GM12878 (cell line): ENCODE measurements around the gene DDX19B. TPM values are rescaled to one million over a fixed set of nuclear protein-coding genes. Genes with fewer than 3 reads are reported as not detected.

Experiments used
- ATAC-seq: fragments of 200-7000 bp; cut with Tn5 transposase; 3 replicates; pipeline ENCODE4 v1.9.1; 2020; ENCODE audit warnings: mild to moderate bottlenecking, moderate library complexity
- BruUV-seq: library from RNA; stranded (reverse); fragments of 400-500 nt; replicated peaks from 2 replicates; lab custom pipeline; 2021; lab: Mats Ljungman, UMichigan
- CTCF ChIA-PET: fragments of 300-600 bp; sonication (Branson Sonifier 250); formaldehyde crosslinking; extraction: SDS; loops from one replicate; lab custom pipeline; 2021; ENCODE audit warnings: inconsistent platforms; lab: Yijun Ruan, JAX
- POLR2A ChIA-PET: fragments of 350-600 bp; formaldehyde crosslinking; extraction: SDS; loops from one replicate; lab custom pipeline; 2021; ENCODE audit warnings: inconsistent platforms; lab: Charles Lee
- RAD21 ChIA-PET: fragments of 300-600 bp; sonication (Branson Sonifier 250); formaldehyde crosslinking; loops from one replicate; lab custom pipeline; 2023; ENCODE audit warnings: antibody characterized with exemption; ENCODE audit not compliant: unreplicated experiment; lab: Charles Lee
- SMC1A ChIA-PET: fragments of 300-600 bp; sonication (Branson Sonifier 250); formaldehyde crosslinking; loops from one replicate; lab custom pipeline; 2023; ENCODE audit not compliant: unreplicated experiment, uncharacterized antibody; lab: Charles Lee
- DNase-seq: peaks from one replicate; pipeline ENCODE4 v3.0.0-alpha.2; 2011; ENCODE audit warnings: low read depth, low spot score
- FAIRE-seq: peaks from 3 replicates; lab custom pipeline; 2011; peaks lifted over from hg19 to GRCh38; lab: Jason Lieb, UNC
- H2AFZ ChIP-seq: 2 replicates; pipeline ENCODE4 v1.6.0; 2011; ENCODE audit warnings: low read depth, low read length, control low read depth; ENCODE audit not compliant: control insufficient read depth
- H3K27ac ChIP-seq: 2 replicates; pipeline ENCODE4 v1.5.1; 2011; ENCODE audit warnings: control low read depth; ENCODE audit not compliant: control insufficient read depth, insufficient read depth
- H3K27me3 ChIP-seq, 2 experiments: replicated peaks in 1 of 2; 2 replicates each; pipeline versions ENCODE4 v1.6.0 to v1.6.1; 2011; ENCODE audit warnings: low read length in 1 of 2; ENCODE audit not compliant: control insufficient read depth in 2 of 2, insufficient read depth in 2 of 2
- H3K36me3 ChIP-seq, 2 experiments: 2 replicates each; pipeline ENCODE4 v1.5.1; 2011; ENCODE audit warnings: low read length in 1 of 2; ENCODE audit not compliant: control insufficient read depth in 2 of 2, insufficient read depth in 2 of 2
- H3K4me1 ChIP-seq: 2 replicates; pipeline ENCODE4 v1.6.1; 2011; ENCODE audit warnings: mild to moderate bottlenecking, low read length, moderate library complexity, mixed read lengths; ENCODE audit not compliant: control insufficient read depth, insufficient read depth
- H3K4me2 ChIP-seq: 2 replicates; pipeline ENCODE4 v1.6.0; 2011; ENCODE audit warnings: control low read depth; ENCODE audit not compliant: control insufficient read depth, insufficient read depth
- H3K4me3 ChIP-seq: fragments of 200-600 bp; sonication (generic); 2 replicates; pipeline ENCODE4 v1.5.1; 2016
- H3K79me2 ChIP-seq: 2 replicates; pipeline ENCODE4 v1.6.0; 2011; ENCODE audit warnings: low read length; ENCODE audit not compliant: control insufficient read depth, insufficient read depth
- H3K9ac ChIP-seq: 2 replicates; pipeline ENCODE4 v1.8.0; 2011; ENCODE audit warnings: low read length, control low read depth, mixed read lengths; ENCODE audit not compliant: control insufficient read depth, insufficient read depth
- H3K9me3 ChIP-seq: replicated peaks from 3 replicates; pipeline ENCODE4 v1.5.1; 2011; ENCODE audit warnings: mild to moderate bottlenecking, low read length; ENCODE audit not compliant: control insufficient read depth, insufficient read depth
- H4K20me1 ChIP-seq: 2 replicates; pipeline ENCODE4 v1.6.0; 2011; ENCODE audit not compliant: control insufficient read depth, insufficient read depth
- BACH1 ChIP-seq: fragments of 450-650 bp; IDR thresholded peaks from 2 replicates; pipeline ENCODE4 v1.6.1; 2017; ENCODE audit warnings: mild to moderate bottlenecking, borderline replicate concordance
- CBX5 ChIP-seq: sonication (generic); IDR thresholded peaks from 2 replicates; pipeline ENCODE4 v1.6.1; 2016; ENCODE audit warnings: low read depth, moderate library complexity, mild to moderate bottlenecking, inconsistent platforms
- EZH2 ChIP-seq: IDR thresholded peaks from 2 replicates; pipeline ENCODE4 v1.6.1; 2012; ENCODE audit warnings: low read depth, mild to moderate bottlenecking, control low read depth, inconsistent platforms, low read length, borderline replicate concordance; ENCODE audit not compliant: control insufficient read depth
- NR2C2 ChIP-seq: IDR thresholded peaks from 2 replicates; pipeline ENCODE4 v1.6.1; 2011; ENCODE audit warnings: borderline replicate concordance, low read depth; ENCODE audit not compliant: control insufficient read depth, insufficient read length
- RELB ChIP-seq: fragments of 450-650 bp; IDR thresholded peaks from 2 replicates; pipeline ENCODE4 v1.6.1; 2017; ENCODE audit warnings: low read depth, mild to moderate bottlenecking, moderate library complexity
- ZBED1 ChIP-seq: IDR thresholded peaks from 2 replicates; pipeline ENCODE4 v1.6.1; 2016; ENCODE audit warnings: borderline replicate concordance
- WGBS: methylation state at CpG from one replicate; pipeline ENCODE4 v1.1.6; 2016; ENCODE audit warnings: low lambda C conversion rate; ENCODE audit not compliant: insufficient replicate concordance, insufficient coverage; ENCODE audit errors: missing lambda C conversion rate; 5-methylcytosine and 5-hydroxymethylcytosine counted together
- in situ Hi-C: fragments of 300-500 bp; cut with MboI; formaldehyde crosslinking; loops from 9 replicates; pipeline ENCODE4 v1.14.3; 2018; ENCODE audit warnings: mixed read lengths
- intact Hi-C: fragments of 100-400 bp; cut with micrococcal nuclease; formaldehyde crosslinking; loops from one replicate; pipeline ENCODE4 v1.14.2; 2022; ENCODE audit not compliant: unreplicated experiment
- polyA plus RNA-seq, 11 experiments: library from polyadenylated mRNA; depleted of rRNA in 4 of 11; unstranded in 6 of 11; stranded (reverse) in 5 of 11; fragments of >200 nt; fragmentation: Nextera tagmentation in 4 of 11; fragmentation: Illumina TruSeq in 1 of 11; extraction: Ambion mirVana in 4 of 11; extraction: Trizol in 1 of 11; gene quantifications; 1 replicate in 1 of 11; 2 replicates in 10 of 11; pipeline versions ENCODE4 v1.2.1 to v1.2.3, GENCODE V29; 2011 to 2016; ENCODE audit warnings: inconsistent platforms in 2 of 11, missing spikeins in 2 of 11, low read depth in 1 of 11
- total RNA-seq, 4 experiments: library from RNA; depleted of rRNA in 3 of 4; stranded (reverse); fragments of >200 nt in 3 of 4; fragmentation: Illumina TruSeq in 1 of 4; extraction: Trizol in 1 of 4; gene quantifications; 2 replicates each; pipeline versions ENCODE4 v1.2.1 to v1.2.3, GENCODE V29; 2013 to 2021

The DDX19B gene
- total and polyA plus RNA-seq, 10 of the 15 experiments (the other 5 are each of a cell fraction or from before 2014, with no cell fraction given) = 14.1 to 69.1 (median 42.5) TPM

GRCh38 chr16:70301121-70301520 is 2.1 kb downstream of the DDX19B start:
- Histone ChIP-seq H3K4me2 (no peak overlapping the region), H3K36me3 (0 out of 4 replicates have a peak, but pooled peaks cover 0 to 3% of the 10 kb centered on the region in 2 experiments), H3K9me3 (peaks cover 6% of the 10 kb centered on the region; the same call in 1 of the 3 replicates), H3K27me3 (no peaks in the 10 kb centered on the region), H3K27ac (no peak overlapping the region), H4K20me1 (no peaks in the 10 kb centered on the region), H2AFZ (no peak overlapping the region), H3K4me3 (no peak overlapping the region), H3K4me1 (peaks cover 11% of the 10 kb centered on the region), H3K9ac (no peak overlapping the region), H3K79me2 (peaks cover 38% of the 10 kb centered on the region)
- no peak for ATAC-seq
- no peak for DNase-seq
- TF ChIP-seq RELB = peak; percentile 24; the same call in 1 of the 2 replicates
- no peak for TF ChIP-seq BACH1
- TF ChIP-seq CBX5 = 0 out of 2 replicates have a peak, but pooled peaks have one; percentile 37
- in situ Hi-C loops = no loop called here
- ChIA-PET CTCF (interaction anchor here (1.5 kb wide), 1 partner anchor 33 kb away, joined by 5 read pairs; no protein-coding TSS in a partner anchor), SMC1A (interaction anchor here (0.6 to 0.7 kb wide), 2 partner anchors 38 to 355 kb away, joined by 3 read pairs; no protein-coding TSS in a partner anchor), RAD21 (no interaction called here), POLR2A (interaction anchor here (0.7 kb wide), 1 partner anchor 11 kb away, joined by 4 read pairs; no protein-coding TSS in a partner anchor)
- 94% methylated on average over 1 of the region's 1 CpG for WGBS
- no TSS peak for BruUV-seq
- no peak for FAIRE-seq
- intact Hi-C loops = no loop called here

GRCh38 chr16:70302745-70303144 is 3.8 kb downstream of the DDX19B start:
- FAIRE-seq (no peak), DNase-seq (no peak), ATAC-seq (no peak)
- CTCF ChIA-PET = no interaction called here
- peaks cover 11% of the 10 kb centered on the region for H3K4me1 ChIP-seq
- SMC1A ChIA-PET = no interaction called here
- POLR2A ChIA-PET = no interaction called here
- H3K79me2 ChIP-seq = peaks cover 45% of the 10 kb centered on the region
- no peak overlapping the region for H2AFZ ChIP-seq
- in situ Hi-C loops (no loop called here), intact Hi-C loops (no loop called here)
- 0 out of 4 replicates have a peak, but pooled peaks cover 0 to 3% of the 10 kb centered on the region in 2 experiments for H3K36me3 ChIP-seq
- no TSS peak for BruUV-seq
- H3K4me3 ChIP-seq = no peak overlapping the region
- RAD21 ChIA-PET = no interaction called here
- no peak overlapping the region for H3K9ac ChIP-seq
- no peaks in the 10 kb centered on the region for H4K20me1 ChIP-seq
- peaks cover 6% of the 10 kb centered on the region; the same call in 1 of the 3 replicates for H3K9me3 ChIP-seq
- 100% methylated on average over 1 of the region's 1 CpG for WGBS
- no peaks in the 10 kb centered on the region for H3K27me3 ChIP-seq
- TF ChIP-seq NR2C2 = no peak
- TF ChIP-seq ZBED1 = no peak
- TF ChIP-seq EZH2 = no peak
- H3K4me2 ChIP-seq = no peak overlapping the region
- H3K27ac ChIP-seq = no peak overlapping the region
